PC-3 (cell line): ENCODE results near the gene DNLZ.

Experiments
- CTCF ChIP-seq: fragments of 300-600 bp; sonication (generic); conservative IDR thresholded peaks from 2 replicates; pipeline ENCODE4 v1.5.1; 2017; ENCODE audit warnings: antibody characterized with exemption, low read depth, mild to moderate bottlenecking, low read length
- EZH2 ChIP-seq: fragments of 300-600 bp; sonication (generic); IDR thresholded peaks from one replicate; pipeline ENCODE4 v1.6.1; 2017; ENCODE audit warnings: antibody characterized with exemption, mild to moderate bottlenecking, low read length; ENCODE audit not compliant: unreplicated experiment
- EZH2phosphoT487 ChIP-seq: fragments of 300-600 bp; sonication (generic); IDR thresholded peaks from 2 replicates; pipeline ENCODE4 v1.6.1; 2018; ENCODE audit warnings: mild to moderate bottlenecking, antibody characterized with exemption, low read length, borderline replicate concordance

GRCh38 chr9:136412962-136413361 is 49.4 kb upstream of the DNLZ start:
- TF ChIP-seq CTCF, result no peak
- TF ChIP-seq EZH2phosphoT487, result no peak
- TF ChIP-seq EZH2, result no peak
